GM12875 (cell line): Measurements from ENCODE around the gene SORCS3.

Experiments
- H3K4me3 ChIP-seq: one replicate; pipeline ENCODE4 v1.5.1; 2011; ENCODE audit warnings: low read depth, low read length, control low read depth
- TF ChIP-seq, protein P1 (sequence below): IDR thresholded peaks from 2 replicates; pipeline ENCODE4 v1.5.1; 2011; ENCODE audit warnings: low read depth, mild to moderate bottlenecking, control low read depth, inconsistent platforms, low read length, moderate library complexity, borderline replicate concordance; ENCODE audit not compliant: insufficient read depth

Gene SORCS3

DNA sequence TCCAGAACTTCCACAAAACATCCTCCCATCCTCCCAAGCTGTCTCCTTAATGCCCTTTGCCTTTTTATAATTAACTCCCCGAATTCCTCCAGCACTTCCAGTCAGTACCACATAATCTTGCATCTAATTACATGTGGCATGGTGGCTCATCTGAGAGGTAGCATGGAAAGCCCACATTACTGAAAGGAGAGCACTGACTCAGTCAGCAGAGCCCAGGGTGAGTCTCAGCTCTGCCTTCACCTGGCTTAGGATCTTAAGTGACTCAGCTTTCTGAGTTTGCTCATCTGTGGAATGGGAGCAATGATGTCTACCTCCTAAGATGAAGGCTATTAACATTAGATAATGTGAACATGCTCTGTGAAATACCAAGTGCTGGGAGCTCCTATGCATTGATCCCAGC lies 433.9 kb downstream of the SORCS3 start:
- TF ChIP-seq, protein P1, sequence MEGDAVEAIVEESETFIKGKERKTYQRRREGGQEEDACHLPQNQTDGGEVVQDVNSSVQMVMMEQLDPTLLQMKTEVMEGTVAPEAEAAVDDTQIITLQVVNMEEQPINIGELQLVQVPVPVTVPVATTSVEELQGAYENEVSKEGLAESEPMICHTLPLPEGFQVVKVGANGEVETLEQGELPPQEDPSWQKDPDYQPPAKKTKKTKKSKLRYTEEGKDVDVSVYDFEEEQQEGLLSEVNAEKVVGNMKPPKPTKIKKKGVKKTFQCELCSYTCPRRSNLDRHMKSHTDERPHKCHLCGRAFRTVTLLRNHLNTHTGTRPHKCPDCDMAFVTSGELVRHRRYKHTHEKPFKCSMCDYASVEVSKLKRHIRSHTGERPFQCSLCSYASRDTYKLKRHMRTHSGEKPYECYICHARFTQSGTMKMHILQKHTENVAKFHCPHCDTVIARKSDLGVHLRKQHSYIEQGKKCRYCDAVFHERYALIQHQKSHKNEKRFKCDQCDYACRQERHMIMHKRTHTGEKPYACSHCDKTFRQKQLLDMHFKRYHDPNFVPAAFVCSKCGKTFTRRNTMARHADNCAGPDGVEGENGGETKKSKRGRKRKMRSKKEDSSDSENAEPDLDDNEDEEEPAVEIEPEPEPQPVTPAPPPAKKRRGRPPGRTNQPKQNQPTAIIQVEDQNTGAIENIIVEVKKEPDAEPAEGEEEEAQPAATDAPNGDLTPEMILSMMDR = no peak

DNA sequence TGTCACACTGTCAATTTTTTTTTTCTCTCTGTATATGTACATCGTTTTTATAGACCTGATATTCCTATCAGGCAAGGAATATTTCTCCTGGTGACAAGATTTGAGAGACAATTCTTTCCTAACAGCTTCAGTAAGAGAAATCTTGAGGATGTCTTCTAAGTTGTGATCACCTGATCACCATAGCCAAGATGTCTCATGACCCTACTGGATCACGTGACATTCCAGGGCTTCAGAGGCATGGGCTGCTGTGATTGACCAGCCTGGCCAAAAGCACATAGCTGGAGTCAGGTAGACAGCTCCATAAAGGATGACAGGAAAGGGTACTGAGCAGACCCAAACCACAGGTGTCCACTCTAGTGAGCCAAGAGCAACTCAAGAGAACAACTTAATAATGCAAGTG lies 444.9 kb downstream of the SORCS3 start:
- TF ChIP-seq, protein P1 = no peak
- H3K4me3 ChIP-seq = no peak overlapping the region

More for the DNA sequence above, 433.9 kb downstream of the SORCS3 start:
- H3K4me3 ChIP-seq = no peak overlapping the region

DNA sequence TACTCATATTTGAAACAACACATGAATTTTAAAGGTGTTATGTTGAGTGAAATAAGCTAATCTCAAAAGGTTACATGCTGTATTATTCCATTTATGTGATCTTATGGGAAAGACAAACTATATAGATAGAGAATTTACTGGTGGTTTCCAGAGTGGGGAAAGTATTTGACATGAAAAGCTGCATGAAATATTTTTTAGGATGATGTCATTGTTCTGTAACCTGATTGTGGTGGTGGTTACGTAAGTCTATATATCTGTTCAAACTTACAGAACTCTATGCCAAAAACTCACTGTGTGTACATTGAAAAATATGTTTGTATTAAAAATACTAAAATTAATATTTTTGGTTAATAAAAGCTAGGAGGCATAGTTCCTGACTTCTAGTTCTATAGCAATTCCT lies 453.0 kb downstream of the SORCS3 start:
- TF ChIP-seq, protein P1 = no peak
- H3K4me3 ChIP-seq = no peak overlapping the region

DNA sequence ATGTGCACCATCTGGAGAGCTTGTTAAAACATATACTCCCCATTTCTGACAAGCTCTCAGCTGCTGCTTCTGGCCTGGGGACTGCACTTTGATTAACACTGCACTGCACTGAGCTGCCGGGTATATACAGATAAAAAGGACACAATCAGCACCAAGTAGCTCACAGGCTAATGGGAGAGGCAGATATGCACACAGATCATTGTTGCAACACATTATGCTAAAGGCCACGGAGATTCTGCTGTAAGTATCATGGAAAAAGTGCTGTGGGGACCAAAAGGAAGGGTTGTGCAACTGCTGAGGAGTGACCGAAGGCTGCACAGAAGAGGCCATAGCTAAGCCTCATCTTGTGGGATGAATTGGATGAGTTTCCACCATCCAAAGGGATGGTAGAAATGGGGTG lies 455.2 kb downstream of the SORCS3 start:
- H3K4me3 ChIP-seq = no peak overlapping the region

DNA sequence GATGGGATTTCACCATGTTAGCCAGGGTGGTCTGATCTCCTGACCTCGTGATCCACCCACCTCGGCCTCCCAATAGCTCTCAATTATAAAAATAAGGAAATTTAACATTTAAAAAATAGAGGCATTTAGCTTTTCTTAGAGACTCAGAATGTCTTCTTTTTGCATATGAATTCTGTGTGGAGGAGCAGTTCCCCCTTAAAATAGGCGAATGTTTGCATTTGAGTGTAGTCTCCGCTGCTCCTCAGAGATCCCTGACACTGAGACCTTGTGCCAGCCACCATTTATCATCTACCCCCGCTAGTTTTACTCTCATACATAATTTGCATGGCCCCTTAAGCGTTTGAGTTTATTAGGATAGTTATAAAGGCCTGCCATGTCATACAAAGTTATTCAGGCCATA lies 461.9 kb downstream of the SORCS3 start:
- TF ChIP-seq, protein P1 = no peak
- no peak overlapping the region for H3K4me3 ChIP-seq

More for the DNA sequence above, 455.2 kb downstream of the SORCS3 start:
- TF ChIP-seq, protein P1 = no peak

DNA sequence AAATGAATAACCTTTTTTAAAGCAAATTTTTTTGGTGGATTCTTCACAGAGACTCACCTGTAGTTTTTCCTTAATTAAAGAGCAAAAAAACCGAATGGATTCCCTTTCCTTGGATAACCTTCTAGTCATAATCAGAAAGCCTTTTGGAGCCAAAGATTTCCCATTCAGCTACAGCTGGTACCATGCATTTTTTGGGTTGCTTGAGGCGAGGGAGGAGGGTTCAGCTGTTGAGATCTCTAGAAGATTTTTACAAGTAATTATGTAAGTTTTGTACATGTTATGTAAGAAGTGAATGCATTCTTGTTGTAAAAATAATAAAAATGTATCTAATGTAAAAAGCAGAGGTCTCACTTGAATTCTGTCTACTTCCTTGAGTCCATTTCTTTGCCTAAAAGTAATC lies 463.2 kb downstream of the SORCS3 start:
- TF ChIP-seq, protein P1 = no peak
- H3K4me3 ChIP-seq = no peak overlapping the region

DNA sequence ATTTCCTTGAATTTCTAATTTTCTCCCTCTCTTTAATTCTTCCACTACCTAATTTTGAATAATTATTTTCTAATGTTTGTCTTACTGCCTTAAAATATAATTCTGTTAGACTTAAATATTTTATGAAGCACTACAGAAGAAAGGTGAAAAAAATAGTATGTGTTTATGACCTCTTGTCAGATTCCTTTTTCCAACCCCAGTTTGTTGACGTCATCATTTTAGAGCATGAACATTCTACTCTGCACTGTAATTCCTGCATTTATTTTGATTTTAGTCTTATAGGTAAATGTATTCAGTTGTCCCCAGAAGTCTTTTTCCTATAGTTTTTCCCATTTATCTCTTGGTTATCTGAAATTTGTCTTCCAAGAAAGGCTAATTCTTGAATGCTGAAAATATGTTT lies 468.1 kb downstream of the SORCS3 start:
- TF ChIP-seq, protein P1 = no peak
- no peak overlapping the region for H3K4me3 ChIP-seq
